ENCODE data around the gene SUMF1.

The SUMF1 gene

DNA sequence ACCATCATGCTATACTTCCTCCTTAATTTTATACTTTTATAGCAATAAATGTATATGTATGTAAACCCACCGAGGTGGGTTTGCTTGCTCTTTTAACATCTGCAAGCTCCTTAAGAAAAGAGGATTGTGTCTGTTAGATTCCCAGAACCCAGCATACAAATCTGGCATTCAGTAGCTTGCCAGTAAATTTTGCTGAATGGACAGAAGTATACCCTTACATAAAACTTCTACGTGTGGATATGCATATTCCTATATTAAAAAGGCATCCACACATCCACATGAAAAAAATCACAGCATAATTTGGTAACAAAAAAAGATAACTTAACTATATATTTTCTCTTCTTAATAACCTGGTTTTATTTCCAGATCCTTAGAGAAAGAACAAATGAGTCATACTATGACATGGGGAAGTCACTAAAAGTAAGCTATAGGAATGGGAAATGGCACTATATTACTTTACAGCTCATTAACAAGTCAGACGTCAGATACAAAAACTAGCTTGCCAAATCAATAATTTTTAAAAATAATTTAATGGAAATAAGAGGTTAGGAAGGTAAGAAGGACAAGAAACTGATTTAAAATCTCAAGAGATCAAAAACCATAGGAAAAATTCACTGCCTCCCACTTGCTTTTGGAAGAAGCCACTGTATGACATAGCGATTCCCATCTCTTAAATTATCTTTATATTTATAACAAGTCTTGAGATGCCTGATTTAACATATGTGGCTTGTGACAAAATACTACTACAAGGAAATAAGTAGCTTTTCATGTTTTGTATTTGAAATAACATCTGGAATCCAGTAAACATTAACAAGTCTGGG lies 68.7 kb downstream of the SUMF1 start:
- no peak for DNase-seq (ENCODE audit: extremely low spot score)
- TF ChIP-seq ARNT (IDR thresholded peaks at IDR 0.05): no peak
- POLR2A ChIA-PET: no interaction called here
- CTCF ChIA-PET: interaction anchor here (0.6 kb wide), 1 partner anchor 47 kb away, joined by 6 read pairs; no protein-coding TSS in a partner anchor

GRCh38 chr3:4397466-4397865 lies 69.6 kb downstream of the SUMF1 start:
- ChIA-PET POLR2A (no interaction called here), CTCF (no interaction called here)
- no peak for TF ChIP-seq ZNF384 (IDR thresholded peaks at IDR 0.05)
- no peak for TF ChIP-seq PKNOX1 (IDR thresholded peaks at IDR 0.05)
- TF ChIP-seq HDGF (IDR thresholded peaks at IDR 0.05; ENCODE audit: borderline replicate concordance): no peak
- DNase-seq (ENCODE audit: extremely low spot score): no peak

GRCh38 chr3:4396542-4396941 lies 70.5 kb downstream of the SUMF1 start:
- ChIA-PET CTCF (no interaction called here), POLR2A (no interaction called here)
- DNase-seq (ENCODE audit: extremely low spot score): no peak
- TF ChIP-seq FOXK2 (IDR thresholded peaks at IDR 0.05) (no peak), SP1 (IDR thresholded peaks at IDR 0.05) (no peak), ELF4 (IDR thresholded peaks at IDR 0.05) (no peak), HDGF (IDR thresholded peaks at IDR 0.05; ENCODE audit: borderline replicate concordance) (no peak), TARDBP (IDR thresholded peaks at IDR 0.05) (no peak), L3MBTL2 (conservative IDR thresholded peaks at IDR 0.05) (no peak), ARNT (IDR thresholded peaks at IDR 0.05) (no peak), BHLHE40 (IDR thresholded peaks at IDR 0.05; ENCODE audit: borderline replicate concordance) (no peak)

DNA sequence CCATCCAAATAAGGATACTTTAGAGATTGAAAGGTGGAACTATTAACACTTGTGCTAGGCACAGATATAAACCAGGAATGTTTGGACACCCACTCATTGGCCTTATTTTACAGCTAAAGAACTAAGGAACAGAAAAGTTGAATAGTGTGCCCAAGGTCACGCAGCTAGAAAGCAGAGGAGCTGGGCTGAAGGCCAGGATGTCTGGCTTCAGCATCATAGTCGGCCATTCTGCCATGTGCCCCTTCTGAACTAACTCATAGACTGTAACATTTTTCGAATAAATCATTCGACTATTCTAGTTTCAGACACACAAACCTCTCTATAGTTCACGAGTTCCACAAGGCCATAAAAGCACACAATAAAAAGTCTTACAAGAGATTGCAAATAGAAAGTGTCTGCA lies 71.1 kb downstream of the SUMF1 start:
- CTCF ChIA-PET: no interaction called here
- TF ChIP-seq TARDBP (IDR thresholded peaks at IDR 0.05) (no peak), SUZ12 (IDR thresholded peaks at IDR 0.05) (no peak), CTBP1 (IDR thresholded peaks at IDR 0.05; ENCODE audit: borderline replicate concordance) (no peak), BHLHE40 (IDR thresholded peaks at IDR 0.05; ENCODE audit: borderline replicate concordance) (no peak), FOXK2 (IDR thresholded peaks at IDR 0.05) (no peak), ARNT (IDR thresholded peaks at IDR 0.05) (no peak), FOXA1 (IDR thresholded peaks at IDR 0.05) (no peak), SP1 (IDR thresholded peaks at IDR 0.05) (no peak), LEF1 (IDR thresholded peaks at IDR 0.05; ENCODE audit: borderline replicate concordance) (no peak), ZNF384 (IDR thresholded peaks at IDR 0.05) (no peak), NFRKB (IDR thresholded peaks at IDR 0.05) (no peak), HDGF (IDR thresholded peaks at IDR 0.05; ENCODE audit: borderline replicate concordance) (no peak), L3MBTL2 (conservative IDR thresholded peaks at IDR 0.05) (no peak), FOXM1 (IDR thresholded peaks at IDR 0.05; ENCODE audit: borderline replicate concordance) (no peak), PKNOX1 (IDR thresholded peaks at IDR 0.05) (no peak), ELF4 (IDR thresholded peaks at IDR 0.05) (no peak)
- no peak for DNase-seq (ENCODE audit: extremely low spot score)
- POLR2A ChIA-PET: no interaction called here

- TF ChIP-seq SP1 (IDR thresholded peaks at IDR 0.05): no peak
- no peak for TF ChIP-seq FOXM1 (IDR thresholded peaks at IDR 0.05; ENCODE audit: borderline replicate concordance)
- no peak for TF ChIP-seq CTBP1 (IDR thresholded peaks at IDR 0.05; ENCODE audit: borderline replicate concordance)
- no peak for TF ChIP-seq LEF1 (IDR thresholded peaks at IDR 0.05; ENCODE audit: borderline replicate concordance)
- TF ChIP-seq FOXA1 (IDR thresholded peaks at IDR 0.05): no peak
- no peak for TF ChIP-seq HDGF (IDR thresholded peaks at IDR 0.05; ENCODE audit: borderline replicate concordance)
- TF ChIP-seq NFRKB (IDR thresholded peaks at IDR 0.05): no peak
- TF ChIP-seq ELF4 (IDR thresholded peaks at IDR 0.05): no peak
- TF ChIP-seq ARNT (IDR thresholded peaks at IDR 0.05): no peak
- TF ChIP-seq SUZ12 (IDR thresholded peaks at IDR 0.05): no peak
- TF ChIP-seq FOXK2 (IDR thresholded peaks at IDR 0.05): no peak
- no peak for TF ChIP-seq TARDBP (IDR thresholded peaks at IDR 0.05)
- TF ChIP-seq L3MBTL2 (conservative IDR thresholded peaks at IDR 0.05): no peak
- no peak for TF ChIP-seq PKNOX1 (IDR thresholded peaks at IDR 0.05)
- TF ChIP-seq ZNF384 (IDR thresholded peaks at IDR 0.05): no peak
- no peak for TF ChIP-seq BHLHE40 (IDR thresholded peaks at IDR 0.05; ENCODE audit: borderline replicate concordance)
- ChIA-PET CTCF (no interaction called here), POLR2A (no interaction called here)
- DNase-seq (ENCODE audit: extremely low spot score): no peak
These were observed 71.6 kb downstream of the SUMF1 start for GRCh38 chr3:4395448-4395847.

DNA sequence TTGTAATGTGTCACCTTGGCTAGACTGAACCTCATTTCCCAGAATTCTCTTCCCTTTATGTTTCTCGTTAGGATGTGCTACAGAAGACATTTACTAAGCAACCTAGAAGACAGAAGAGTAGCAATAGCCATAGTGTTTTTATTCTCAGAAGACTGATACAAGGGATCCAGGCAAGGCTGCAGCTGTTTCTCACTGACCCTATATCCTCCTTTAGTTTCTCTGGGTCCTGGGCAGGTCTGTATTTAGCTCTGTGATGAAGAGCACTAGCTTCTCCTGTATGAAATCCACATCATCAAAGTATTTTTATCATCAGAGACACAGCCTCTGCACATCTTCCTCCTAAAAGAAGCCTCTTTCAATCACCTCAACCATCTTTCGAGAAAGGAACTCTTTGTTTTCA lies 72.5 kb downstream of the SUMF1 start:
- ChIA-PET CTCF (no interaction called here), POLR2A (no interaction called here)
- TF ChIP-seq CTBP1 (IDR thresholded peaks at IDR 0.05; ENCODE audit: borderline replicate concordance): no peak
- TF ChIP-seq NFRKB (IDR thresholded peaks at IDR 0.05): no peak
- no peak for TF ChIP-seq TARDBP (IDR thresholded peaks at IDR 0.05)
- no peak for TF ChIP-seq ZNF384 (IDR thresholded peaks at IDR 0.05)
- no peak for TF ChIP-seq FOXM1 (IDR thresholded peaks at IDR 0.05; ENCODE audit: borderline replicate concordance)
- TF ChIP-seq FOXK2 (IDR thresholded peaks at IDR 0.05): no peak
- TF ChIP-seq HDGF (IDR thresholded peaks at IDR 0.05; ENCODE audit: borderline replicate concordance): no peak
- no peak for TF ChIP-seq ELF4 (IDR thresholded peaks at IDR 0.05)
- no peak for TF ChIP-seq PKNOX1 (IDR thresholded peaks at IDR 0.05)
- no peak for TF ChIP-seq SUZ12 (IDR thresholded peaks at IDR 0.05)
- TF ChIP-seq LEF1 (IDR thresholded peaks at IDR 0.05; ENCODE audit: borderline replicate concordance): no peak
- no peak for DNase-seq (ENCODE audit: extremely low spot score)

All from HEK293T (cell line).